AG09309 (cell line): ENCODE measurements around the gene HEPHL1.

Experiments
- DNase-seq: peaks from one replicate; pipeline ENCODE4 v3.0.0-alpha.2; 2010; ENCODE audit warnings: low read depth
- H3K4me3 ChIP-seq: 2 replicates; pipeline ENCODE4 v1.5.1; 2011; ENCODE audit warnings: mild to moderate bottlenecking, low read depth, low read length, moderate library complexity; ENCODE audit not compliant: control insufficient read depth
- CTCF ChIP-seq: IDR thresholded peaks from 2 replicates; pipeline ENCODE4 v1.5.1; 2011; ENCODE audit warnings: mild to moderate bottlenecking, low read depth, low read length, inconsistent platforms; ENCODE audit not compliant: insufficient read depth, control insufficient read depth; ENCODE audit errors: missing control alignments

Gene HEPHL1

GRCh38 chr11:94048032-94048709 lies 27.0 kb downstream of the HEPHL1 start:
- no peak overlapping the region for H3K4me3 ChIP-seq
- no peak for DNase-seq
- no peak for TF ChIP-seq CTCF

GRCh38 chr11:94049351-94049750 lies 28.2 kb downstream of the HEPHL1 start:
- DNase-seq = no peak
- H3K4me3 ChIP-seq = no peak overlapping the region
- TF ChIP-seq CTCF = no peak

GRCh38 chr11:94058630-94059029 lies 37.5 kb downstream of the HEPHL1 start:
- no peak overlapping the region for H3K4me3 ChIP-seq
- no peak for TF ChIP-seq CTCF
- no peak for DNase-seq

GRCh38 chr11:94059065-94059464 lies 37.9 kb downstream of the HEPHL1 start:
- no peak for DNase-seq
- TF ChIP-seq CTCF = no peak
- H3K4me3 ChIP-seq = no peak overlapping the region

GRCh38 chr11:94060401-94060800 lies 39.2 kb downstream of the HEPHL1 start:
- DNase-seq = no peak
- TF ChIP-seq CTCF = no peak
- no peak overlapping the region for H3K4me3 ChIP-seq

GRCh38 chr11:94062360-94062759 lies 41.2 kb downstream of the HEPHL1 start:
- H3K4me3 ChIP-seq = no peak overlapping the region
- DNase-seq = no peak
- no peak for TF ChIP-seq CTCF
